Panc1 (cell line): ENCODE data around the gene NOPCHAP1. TPM values are rescaled to one million over a fixed set of nuclear protein-coding genes. Genes with fewer than 3 reads are reported as not detected.

Experiments used
- ATAC-seq: fragments of 200-7000 bp; cut with Tn5 transposase; 2 replicates; pipeline ENCODE4 v1.9.1; 2020; ENCODE audit warnings: mild to moderate bottlenecking, moderate library complexity
- BruUV-seq: library from RNA; stranded (reverse); fragments of 400-500 nt; replicated peaks from 2 replicates; lab custom pipeline; 2021; lab: Mats Ljungman, UMichigan
- CTCF ChIA-PET: fragments of 300-600 bp; sonication (Branson Sonifier 250); formaldehyde crosslinking; loops from one replicate; lab custom pipeline; 2022; ENCODE audit warnings: antibody characterized with exemption; lab: Charles Lee
- POLR2A ChIA-PET: fragments of 300-600 bp; sonication (Branson Sonifier 250); formaldehyde crosslinking; loops from one replicate; lab custom pipeline; 2022; ENCODE audit warnings: antibody characterized with exemption; lab: Charles Lee
- DNase-seq: peaks from one replicate; pipeline ENCODE4 v3.0.0-alpha.2; 2010; ENCODE audit warnings: low read depth, low spot score
- H3K27ac ChIP-seq: 2 replicates; pipeline ENCODE4 v1.5.1; 2011; ENCODE audit warnings: mild to moderate bottlenecking, low read length, inconsistent platforms
- H3K27me3 ChIP-seq: fragments of 200-500 bp; sonication (Bioruptor generic); 2 replicates; pipeline ENCODE4 v1.6.0; 2014; ENCODE audit warnings: low read length, inconsistent platforms; ENCODE audit not compliant: control insufficient read depth, insufficient read depth
- H3K36me3 ChIP-seq: fragments of 200-500 bp; sonication (Bioruptor generic); 2 replicates; pipeline ENCODE4 v1.5.1; 2014; ENCODE audit warnings: inconsistent platforms, mild to moderate bottlenecking, low read length, moderate library complexity; ENCODE audit not compliant: control insufficient read depth, insufficient read depth
- H3K4me1 ChIP-seq: 2 replicates; pipeline ENCODE4 v1.5.1; 2011; ENCODE audit warnings: inconsistent platforms, mild to moderate bottlenecking, low read length, moderate library complexity; ENCODE audit not compliant: control insufficient read depth, insufficient read depth
- H3K4me3 ChIP-seq, 2 experiments: 2 replicates each; pipeline ENCODE4 v1.5.1; 2011 to 2012; ENCODE audit warnings: low read depth in 2 of 2, low read length in 2 of 2, mild to moderate bottlenecking in 2 of 2, inconsistent platforms in 1 of 2, moderate library complexity in 1 of 2
- H3K9me3 ChIP-seq: fragments of 200-500 bp; sonication (Bioruptor generic); 2 replicates; pipeline ENCODE4 v1.5.1; 2014; ENCODE audit warnings: low read depth, mild to moderate bottlenecking, inconsistent platforms, low read length, moderate library complexity; ENCODE audit not compliant: control insufficient read depth, insufficient read depth
- CTCF ChIP-seq: fragments of 450-650 bp; IDR thresholded peaks from 2 replicates; pipeline ENCODE4 v1.5.1; 2017; ENCODE audit warnings: mild to moderate bottlenecking
- POLR2AphosphoS5 ChIP-seq: IDR thresholded peaks from 2 replicates; pipeline ENCODE4 v1.6.1; 2012; ENCODE audit warnings: mild to moderate bottlenecking, low read depth, low read length, moderate library complexity
- REST ChIP-seq, 2 experiments: IDR thresholded peaks; 2 replicates each; pipeline ENCODE4 v1.6.1; 2011 to 2012; ENCODE audit warnings: low read depth in 2 of 2, control low read depth in 1 of 2, low read length in 1 of 2, mild to moderate bottlenecking in 1 of 2, moderate library complexity in 1 of 2; ENCODE audit not compliant: insufficient read depth in 1 of 2
- SIN3A ChIP-seq: IDR thresholded peaks from 2 replicates; pipeline ENCODE4 v1.6.1; 2012; ENCODE audit warnings: low read depth, mild to moderate bottlenecking, low read length, moderate library complexity, borderline replicate concordance; ENCODE audit not compliant: insufficient read depth
- TCF7L2 ChIP-seq: IDR thresholded peaks from 2 replicates; pipeline ENCODE4 v1.6.1; 2011; ENCODE audit warnings: mild to moderate bottlenecking, low read depth, low read length, inconsistent platforms
- in situ Hi-C: cut with HindIII; loops from 2 replicates; pipeline ENCODE4 v1.10.0; 2016; ENCODE audit warnings: low sequenced_read_pairs, low pct_unique_long_range_greater_than_20kb
- intact Hi-C: fragments of 100-400 bp; cut with micrococcal nuclease; formaldehyde crosslinking; loops from one replicate; pipeline ENCODE4 v1.10.0; 2022; ENCODE audit not compliant: unreplicated experiment
- total RNA-seq: library from RNA; stranded (reverse); gene quantifications from one replicate; pipeline ENCODE4 v1.2.1, GENCODE V29; 2021; ENCODE audit not compliant: unreplicated experiment

NOPCHAP1 gene
- total RNA-seq, 1 experiment from 2014 or later, result 24.0 TPM

- intact Hi-C loops (no loop called here), in situ Hi-C loops (no loop called here)
- TF ChIP-seq TCF7L2 (no peak), SIN3A (no peak), REST (IDR thresholded peaks at IDR 0.05; ENCODE audit: insufficient read depth in 1 of 2, low read depth in 2 of 2, low read length in 1 of 2) (no peak), CTCF (no peak), POLR2AphosphoS5 (no peak)
- no peaks in the 10 kb centered on the region for H3K27me3 ChIP-seq
- no peaks in the 10 kb centered on the region for H3K4me1 ChIP-seq
- ATAC-seq (no peak), DNase-seq (no peak)
- no peaks in the 10 kb centered on the region for H3K36me3 ChIP-seq
- H3K4me3 ChIP-seq, result no peak overlapping the region
- CTCF ChIA-PET, result no interaction called here
- POLR2A ChIA-PET, result no interaction called here
- no peaks in the 10 kb centered on the region for H3K9me3 ChIP-seq
- BruUV-seq, result no TSS peak
- no peak overlapping the region for H3K27ac ChIP-seq
Measured at GRCh38 chr12:105024928-105025327, 38.8 kb downstream of the NOPCHAP1 start.

GRCh38 chr12:105025890-105026289 is 39.8 kb downstream of the NOPCHAP1 start:
- Histone ChIP-seq H3K27ac (no peak overlapping the region), H3K4me1 (no peaks in the 10 kb centered on the region), H3K4me3 (no peak overlapping the region), H3K9me3 (no peaks in the 10 kb centered on the region), H3K27me3 (no peaks in the 10 kb centered on the region), H3K36me3 (no peaks in the 10 kb centered on the region)
- ATAC-seq, result no peak
- DNase-seq, result no peak
- intact Hi-C loops, result no loop called here
- ChIA-PET POLR2A (no interaction called here), CTCF (interaction anchor here (0.6 kb wide), 1 partner anchor 247 kb away, joined by 4 read pairs; no protein-coding TSS in a partner anchor)
- no TSS peak for BruUV-seq
- in situ Hi-C loops, result no loop called here
- TF ChIP-seq TCF7L2 (no peak), CTCF (no peak), POLR2AphosphoS5 (no peak), SIN3A (no peak), REST (IDR thresholded peaks at IDR 0.05; ENCODE audit: insufficient read depth in 1 of 2, low read depth in 2 of 2, low read length in 1 of 2) (no peak)
